ENCODE results near the gene HEATR5B.

Gene HEATR5B

GRCh38 chr2:37083873-37084794, at the start of gene HEATR5B, which contains the start of gene GPATCH11:
TSS of gene HEATR5B (minus strand) at chr2:37084372. CDS start at chr2:37083414, 958 bp downstream.
TSS of gene GPATCH11 (plus strand) at chr2:37084518. CDS start at chr2:37088382, 3,864 bp downstream.
- DNase-seq, result peak; percentile 78 to 94

GRCh38 chr2:37132914-37133313, 48.7 kb upstream of the HEATR5B start:
- DNase-seq, result no peak

- no peak for DNase-seq
These were observed 41.2 kb upstream of the HEATR5B start for GRCh38 chr2:37125416-37125815.

GRCh38 chr2:37119157-37119556, 35.0 kb upstream of the HEATR5B start:
- no peak for DNase-seq

GRCh38 chr2:37117566-37117965, 33.4 kb upstream of the HEATR5B start:
- DNase-seq, result no peak

GRCh38 chr2:37111958-37112357, 27.8 kb upstream of the HEATR5B start:
- no peak for DNase-seq

GRCh38 chr2:37110306-37111212, 26.4 kb upstream of the HEATR5B start:
- no peak for DNase-seq

- DNase-seq, result no peak
These were observed 25.4 kb upstream of the HEATR5B start for GRCh38 chr2:37109523-37109922.

GRCh38 chr2:37105150-37105549, 21.0 kb upstream of the HEATR5B start:
- DNase-seq, result no peak

GRCh38 chr2:37104178-37104577, 20.0 kb upstream of the HEATR5B start:
- DNase-seq, result no peak

GRCh38 chr2:37102588-37102987, 18.4 kb upstream of the HEATR5B start:
- DNase-seq, result no peak

GRCh38 chr2:37100054-37100453, 15.9 kb upstream of the HEATR5B start:
- DNase-seq, result no peak

GRCh38 chr2:37098416-37099118, 14.4 kb upstream of the HEATR5B start:
- no peak for DNase-seq

- DNase-seq, result no peak
These were observed 12.4 kb upstream of the HEATR5B start for GRCh38 chr2:37096568-37096967.

GRCh38 chr2:37091873-37092272, 7.7 kb upstream of the HEATR5B start:
- no peak for DNase-seq

GRCh38 chr2:37090019-37090477, 5.9 kb upstream of the HEATR5B start:
- no peak for DNase-seq

GRCh38 chr2:37085731-37086147, 1.6 kb upstream of the HEATR5B start:
- peak in 1 of 2 donors; percentile 20 for DNase-seq

- no peak for DNase-seq
These were observed 625 bp upstream of the HEATR5B start for GRCh38 chr2:37084797-37085196.

- peak in 1 of 2 donors; percentile 18 for DNase-seq
These were observed 3.5 kb downstream of the HEATR5B start for GRCh38 chr2:37080689-37081088.

GRCh38 chr2:37080266-37080665, 3.9 kb downstream of the HEATR5B start:
- DNase-seq, result peak in 1 of 2 donors; percentile 51

- no peak for DNase-seq
These were observed 13.2 kb downstream of the HEATR5B start for GRCh38 chr2:37070931-37071330.

- DNase-seq, result no peak
These were observed 15.5 kb downstream of the HEATR5B start for GRCh38 chr2:37068686-37069085.

GRCh38 chr2:37061776-37062175, 22.4 kb downstream of the HEATR5B start:
- no peak for DNase-seq
